ENCODE data around the gene AHRR. TPM values are rescaled to one million over a fixed set of nuclear protein-coding genes. Genes with fewer than 3 reads are reported as not detected.

AHRR gene
- total RNA-seq, 1 experiment from 2014 or later, result 1.9 TPM

- H3K4me1 ChIP-seq (ENCODE audit: insufficient read depth, low read length), result no peaks in the 10 kb centered on the region
- BruUV-seq (replicated peaks), result no TSS peak
- no peaks in the 10 kb centered on the region for H3F3A ChIP-seq (ENCODE audit: low read length, unreplicated experiment)
- peaks cover 4% of the 10 kb centered on the region; the same call in 1 of the 2 replicates for H3K9me3 ChIP-seq (ENCODE audit: low read length)
- ATAC-seq, result no peak
- no peak overlapping the region for H3K9ac ChIP-seq (ENCODE audit: low read length)
- no peaks in the 10 kb centered on the region for H3K27me3 ChIP-seq (ENCODE audit: low read length)
- TF ChIP-seq CTCF (conservative IDR thresholded peaks at IDR 0.05; ENCODE audit: low read depth, low read length) (no peak), EZH2 (IDR thresholded peaks at IDR 0.05; ENCODE audit: low read length, unreplicated experiment) (no peak), EZH2phosphoT487 (IDR thresholded peaks at IDR 0.05; ENCODE audit: borderline replicate concordance, low read length) (no peak)
- H3K9me2 ChIP-seq (replicated peaks; ENCODE audit: low read length), result no peaks in the 10 kb centered on the region
- H3K36me3 ChIP-seq (ENCODE audit: low read depth, low read length), result no peaks in the 10 kb centered on the region
- ChIA-PET POLR2A (ENCODE audit: unreplicated experiment) (no interaction called here), CTCF (no interaction called here)
- H3K4me3 ChIP-seq (ENCODE audit: low read length), result no peak overlapping the region
- no peak overlapping the region for H2AFZ ChIP-seq (ENCODE audit: low read length)
- intact Hi-C loops (cut with micrococcal nuclease), result no loop called here
- no peak overlapping the region for H3K27ac ChIP-seq (ENCODE audit: low read length)
- no peak overlapping the region for H3K4me2 ChIP-seq (ENCODE audit: low read length)
- H4K20me1 ChIP-seq (ENCODE audit: low read length), result no peaks in the 10 kb centered on the region
- H3K79me2 ChIP-seq (ENCODE audit: low read length), result no peaks in the 10 kb centered on the region
- no peak for DNase-seq
These were observed 53.9 kb downstream of the AHRR start for GRCh38 chr5:375336-375920.

- Histone ChIP-seq H4K20me1 (ENCODE audit: low read length) (no peaks in the 10 kb centered on the region), H3K9me3 (ENCODE audit: low read length) (peaks cover 7% of the 10 kb centered on the region; the same call in 1 of the 2 replicates), H3K27me3 (ENCODE audit: low read length) (no peaks in the 10 kb centered on the region), H3K4me3 (ENCODE audit: low read length) (no peak overlapping the region), H3K9ac (ENCODE audit: low read length) (no peak overlapping the region), H3K36me3 (ENCODE audit: low read depth, low read length) (no peaks in the 10 kb centered on the region), H3K79me2 (ENCODE audit: low read length) (no peaks in the 10 kb centered on the region), H3F3A (ENCODE audit: low read length, unreplicated experiment) (no peaks in the 10 kb centered on the region), H2AFZ (ENCODE audit: low read length) (no peak overlapping the region), H3K9me2 (replicated peaks; ENCODE audit: low read length) (no peaks in the 10 kb centered on the region), H3K4me2 (ENCODE audit: low read length) (no peak overlapping the region), H3K27ac (ENCODE audit: low read length) (no peak overlapping the region), H3K4me1 (ENCODE audit: insufficient read depth, low read length) (no peaks in the 10 kb centered on the region)
- no peak for DNase-seq
- TF ChIP-seq EZH2phosphoT487 (IDR thresholded peaks at IDR 0.05; ENCODE audit: borderline replicate concordance, low read length) (no peak), CTCF (conservative IDR thresholded peaks at IDR 0.05; ENCODE audit: low read depth, low read length) (no peak), EZH2 (IDR thresholded peaks at IDR 0.05; ENCODE audit: low read length, unreplicated experiment) (no peak)
- BruUV-seq (replicated peaks), result no TSS peak
- CTCF ChIA-PET, result no interaction called here
- intact Hi-C loops (cut with micrococcal nuclease), result no loop called here
- POLR2A ChIA-PET (ENCODE audit: unreplicated experiment), result no interaction called here
- ATAC-seq, result no peak
These were observed 54.6 kb downstream of the AHRR start for GRCh38 chr5:375921-376798.
